Ishikawa (cell line): ENCODE data around the gene PTPRN2.

ENCODE experiments used
- CEBPB ChIP-seq: IDR thresholded peaks from 2 replicates; pipeline ENCODE4 v1.6.1; 2012
- CREB1 ChIP-seq: IDR thresholded peaks from 2 replicates; pipeline ENCODE4 v1.6.1; 2012; ENCODE audit warnings: low read depth
- EGR1 ChIP-seq: IDR thresholded peaks from 2 replicates; pipeline ENCODE4 v1.6.1; 2012
- EP300 ChIP-seq: IDR thresholded peaks from 2 replicates; pipeline ENCODE4 v1.6.1; 2012; ENCODE audit warnings: borderline replicate concordance
- FOXM1 ChIP-seq: IDR thresholded peaks from 2 replicates; pipeline ENCODE4 v1.6.1; 2012; ENCODE audit warnings: low read depth, borderline replicate concordance
- NFIC ChIP-seq: IDR thresholded peaks from 2 replicates; pipeline ENCODE4 v1.6.1; 2012
- RAD21 ChIP-seq: IDR thresholded peaks from 2 replicates; pipeline ENCODE4 v1.6.1; 2012; ENCODE audit warnings: low read depth
- TAF1 ChIP-seq: IDR thresholded peaks from 2 replicates; pipeline ENCODE4 v1.6.1; 2012; ENCODE audit warnings: low read depth, mild to moderate bottlenecking
- TCF12 ChIP-seq: IDR thresholded peaks from 2 replicates; pipeline ENCODE4 v1.6.1; 2012; ENCODE audit warnings: low read depth
- TEAD4 ChIP-seq: IDR thresholded peaks from 2 replicates; pipeline ENCODE4 v1.6.1; 2012
- YY1 ChIP-seq: IDR thresholded peaks from 2 replicates; pipeline ENCODE4 v1.6.1; 2012; ENCODE audit warnings: low read depth
- ZBTB7A ChIP-seq: IDR thresholded peaks from 2 replicates; pipeline ENCODE4 v1.6.1; 2012; ENCODE audit warnings: low read depth
- TF ChIP-seq, protein P1 (sequence below): IDR thresholded peaks from 2 replicates; pipeline ENCODE4 v1.6.1; 2012
- TF ChIP-seq, protein P2 (sequence below): IDR thresholded peaks from 2 replicates; pipeline ENCODE4 v1.6.1; 2012
- TF ChIP-seq, protein P3 (sequence below): IDR thresholded peaks from 2 replicates; pipeline ENCODE4 v1.6.1; 2012; ENCODE audit warnings: low read depth, mild to moderate bottlenecking

PTPRN2 gene

DNA sequence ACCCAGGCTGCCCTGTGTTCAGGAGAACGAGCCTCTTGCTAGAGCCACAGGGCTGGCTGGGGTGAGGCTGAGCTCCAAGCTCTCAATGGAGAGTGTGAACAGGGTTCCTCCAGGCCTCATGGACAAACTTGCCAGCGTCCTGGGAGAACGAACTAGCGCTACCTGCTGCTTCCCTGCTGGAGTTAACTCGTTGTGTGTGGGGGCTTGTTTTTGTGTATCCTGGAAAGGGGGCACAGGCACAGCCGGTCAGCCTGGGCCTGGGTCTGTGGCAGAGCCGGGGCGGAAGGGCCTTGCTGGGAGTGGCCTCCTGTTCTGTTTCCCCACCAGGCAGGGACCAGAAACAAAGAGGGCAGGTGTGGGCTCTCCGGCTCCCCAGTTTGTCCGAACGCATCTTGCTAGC, 991.6 kb downstream of the PTPRN2 start:
- TF ChIP-seq TCF12 (no peak), CEBPB (no peak), TEAD4 (no peak), NFIC (no peak), CREB1 (no peak)
- TF ChIP-seq, protein P1, sequence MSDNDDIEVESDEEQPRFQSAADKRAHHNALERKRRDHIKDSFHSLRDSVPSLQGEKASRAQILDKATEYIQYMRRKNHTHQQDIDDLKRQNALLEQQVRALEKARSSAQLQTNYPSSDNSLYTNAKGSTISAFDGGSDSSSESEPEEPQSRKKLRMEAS: no peak

DNA sequence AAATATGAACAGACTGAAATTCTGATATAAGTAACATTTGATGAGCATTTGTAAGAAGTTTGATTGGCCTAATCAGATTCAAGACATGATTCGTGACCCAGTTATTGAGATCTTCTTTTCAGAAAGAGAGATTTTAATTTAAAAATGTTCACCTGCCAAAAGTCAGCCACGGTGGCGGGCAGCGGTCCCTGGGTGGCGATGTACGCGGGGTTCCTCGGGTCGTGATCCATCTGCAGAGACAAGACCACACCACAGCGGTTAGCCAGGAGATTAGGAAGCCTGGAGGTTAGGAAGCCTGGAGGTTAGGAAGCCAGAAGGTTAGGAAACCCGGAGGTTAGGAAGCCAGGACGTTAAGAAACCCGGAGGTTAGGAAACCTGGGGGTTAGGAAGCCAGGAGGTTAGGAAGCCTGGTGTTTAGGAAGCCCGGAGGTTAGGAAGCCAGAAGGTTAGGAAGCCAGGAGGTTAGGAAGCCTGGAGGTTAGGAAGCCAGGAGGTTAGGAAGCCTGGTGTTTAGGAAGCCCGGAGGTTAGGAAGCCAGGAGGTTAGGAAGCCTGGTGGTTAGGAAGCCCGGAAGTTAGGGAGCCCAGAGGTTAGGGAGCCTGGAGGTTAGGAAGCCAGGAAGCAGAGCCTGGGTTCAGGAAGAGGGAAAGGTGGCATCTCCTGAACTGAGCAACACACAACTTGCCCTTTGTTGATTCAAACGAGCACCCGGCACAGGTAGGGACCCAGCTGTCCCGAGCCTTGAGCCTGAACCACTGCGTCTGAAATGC, 992.4 kb downstream of the PTPRN2 start:
- TF ChIP-seq CEBPB (no peak), RAD21 (no peak), TEAD4 (no peak), ZBTB7A (no peak), TCF12 (no peak), CREB1 (no peak), FOXM1 (no peak), EP300 (no peak), YY1 (no peak), TAF1 (no peak), EGR1 (no peak), NFIC (no peak)
- TF ChIP-seq, protein P1: no peak
- TF ChIP-seq, protein P2, sequence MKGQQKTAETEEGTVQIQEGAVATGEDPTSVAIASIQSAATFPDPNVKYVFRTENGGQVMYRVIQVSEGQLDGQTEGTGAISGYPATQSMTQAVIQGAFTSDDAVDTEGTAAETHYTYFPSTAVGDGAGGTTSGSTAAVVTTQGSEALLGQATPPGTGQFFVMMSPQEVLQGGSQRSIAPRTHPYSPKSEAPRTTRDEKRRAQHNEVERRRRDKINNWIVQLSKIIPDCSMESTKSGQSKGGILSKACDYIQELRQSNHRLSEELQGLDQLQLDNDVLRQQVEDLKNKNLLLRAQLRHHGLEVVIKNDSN: no peak
- TF ChIP-seq, protein P3, sequence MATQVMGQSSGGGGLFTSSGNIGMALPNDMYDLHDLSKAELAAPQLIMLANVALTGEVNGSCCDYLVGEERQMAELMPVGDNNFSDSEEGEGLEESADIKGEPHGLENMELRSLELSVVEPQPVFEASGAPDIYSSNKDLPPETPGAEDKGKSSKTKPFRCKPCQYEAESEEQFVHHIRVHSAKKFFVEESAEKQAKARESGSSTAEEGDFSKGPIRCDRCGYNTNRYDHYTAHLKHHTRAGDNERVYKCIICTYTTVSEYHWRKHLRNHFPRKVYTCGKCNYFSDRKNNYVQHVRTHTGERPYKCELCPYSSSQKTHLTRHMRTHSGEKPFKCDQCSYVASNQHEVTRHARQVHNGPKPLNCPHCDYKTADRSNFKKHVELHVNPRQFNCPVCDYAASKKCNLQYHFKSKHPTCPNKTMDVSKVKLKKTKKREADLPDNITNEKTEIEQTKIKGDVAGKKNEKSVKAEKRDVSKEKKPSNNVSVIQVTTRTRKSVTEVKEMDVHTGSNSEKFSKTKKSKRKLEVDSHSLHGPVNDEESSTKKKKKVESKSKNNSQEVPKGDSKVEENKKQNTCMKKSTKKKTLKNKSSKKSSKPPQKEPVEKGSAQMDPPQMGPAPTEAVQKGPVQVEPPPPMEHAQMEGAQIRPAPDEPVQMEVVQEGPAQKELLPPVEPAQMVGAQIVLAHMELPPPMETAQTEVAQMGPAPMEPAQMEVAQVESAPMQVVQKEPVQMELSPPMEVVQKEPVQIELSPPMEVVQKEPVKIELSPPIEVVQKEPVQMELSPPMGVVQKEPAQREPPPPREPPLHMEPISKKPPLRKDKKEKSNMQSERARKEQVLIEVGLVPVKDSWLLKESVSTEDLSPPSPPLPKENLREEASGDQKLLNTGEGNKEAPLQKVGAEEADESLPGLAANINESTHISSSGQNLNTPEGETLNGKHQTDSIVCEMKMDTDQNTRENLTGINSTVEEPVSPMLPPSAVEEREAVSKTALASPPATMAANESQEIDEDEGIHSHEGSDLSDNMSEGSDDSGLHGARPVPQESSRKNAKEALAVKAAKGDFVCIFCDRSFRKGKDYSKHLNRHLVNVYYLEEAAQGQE: no peak

DNA sequence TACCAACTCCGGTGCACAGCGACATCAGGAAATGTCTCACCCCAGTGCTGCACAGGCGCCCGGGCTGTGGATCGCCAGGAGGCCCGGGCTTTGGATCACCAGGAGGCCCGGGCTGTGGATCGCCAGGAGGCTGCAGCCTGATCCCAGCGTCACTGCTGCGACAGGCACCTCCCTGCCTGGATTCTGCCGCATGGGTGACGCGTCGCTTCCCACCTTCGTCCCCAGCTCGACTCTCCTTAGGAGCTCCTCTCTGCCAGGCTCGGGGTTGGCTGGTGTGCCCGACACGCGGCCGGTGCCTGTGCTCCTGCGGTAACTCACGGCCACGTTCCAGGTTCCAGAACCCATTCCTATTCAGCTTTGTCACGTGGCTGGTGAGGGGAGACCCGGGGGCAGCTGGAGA, 993.3 kb downstream of the PTPRN2 start:
- TF ChIP-seq TCF12 (no peak), ZBTB7A (no peak), FOXM1 (no peak), EGR1 (no peak), TEAD4 (no peak), EP300 (no peak), NFIC (no peak), RAD21 (no peak), CREB1 (no peak), YY1 (no peak), CEBPB (no peak), TAF1 (no peak)
- TF ChIP-seq, protein P3: no peak
- TF ChIP-seq, protein P1: no peak
- TF ChIP-seq, protein P2: no peak

DNA sequence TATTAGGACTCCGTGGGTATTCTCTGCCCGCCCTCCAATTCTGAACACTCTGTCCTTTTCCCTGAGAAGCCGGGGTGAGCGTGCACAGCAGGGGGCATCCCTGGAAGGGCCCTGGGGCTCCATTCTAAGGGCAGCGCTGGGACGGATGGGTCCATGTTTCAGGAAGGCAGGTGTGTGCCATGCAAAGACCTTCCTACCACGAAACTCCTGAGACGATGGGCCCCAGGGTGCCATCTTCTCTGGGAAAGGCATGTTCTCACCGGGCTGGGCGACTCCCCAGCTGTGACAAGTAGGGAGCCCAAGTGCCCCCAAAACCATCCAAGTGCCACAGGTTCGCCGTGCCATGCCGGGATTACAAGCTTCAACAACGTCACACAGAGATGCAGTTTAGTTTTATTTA, 994.1 kb downstream of the PTPRN2 start:
- TF ChIP-seq ZBTB7A (no peak), TEAD4 (no peak), NFIC (no peak), CREB1 (no peak), FOXM1 (no peak), CEBPB (no peak), EGR1 (no peak)
- TF ChIP-seq, protein P1: no peak

DNA sequence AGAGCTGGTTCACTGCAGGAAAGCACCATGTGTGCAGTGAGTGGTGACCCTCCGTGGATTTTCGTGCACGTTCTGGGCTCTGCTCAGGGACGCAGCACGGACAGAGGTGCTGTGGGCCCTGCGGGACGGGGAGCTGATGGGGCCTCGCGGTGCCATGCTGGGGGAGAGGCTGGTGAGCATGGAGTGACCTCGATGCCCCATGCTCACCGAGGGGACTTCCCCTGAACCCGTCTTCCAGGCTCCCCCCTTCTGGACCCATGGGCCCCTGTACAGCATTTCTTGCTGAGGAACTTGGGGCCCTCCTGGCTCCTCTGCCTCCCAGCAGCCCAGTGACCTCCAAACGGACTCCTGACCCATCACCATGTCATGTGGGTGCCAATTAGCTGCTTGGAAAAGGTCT, 997.1 kb downstream of the PTPRN2 start:
- TF ChIP-seq CEBPB (no peak), TCF12 (no peak), CREB1 (no peak), TAF1 (no peak), YY1 (no peak), ZBTB7A (no peak), EP300 (no peak), NFIC (no peak), TEAD4 (no peak)
- TF ChIP-seq, protein P2: no peak
